Measurements from ENCODE around the gene TMEM131.

TMEM131 gene

DNA sequence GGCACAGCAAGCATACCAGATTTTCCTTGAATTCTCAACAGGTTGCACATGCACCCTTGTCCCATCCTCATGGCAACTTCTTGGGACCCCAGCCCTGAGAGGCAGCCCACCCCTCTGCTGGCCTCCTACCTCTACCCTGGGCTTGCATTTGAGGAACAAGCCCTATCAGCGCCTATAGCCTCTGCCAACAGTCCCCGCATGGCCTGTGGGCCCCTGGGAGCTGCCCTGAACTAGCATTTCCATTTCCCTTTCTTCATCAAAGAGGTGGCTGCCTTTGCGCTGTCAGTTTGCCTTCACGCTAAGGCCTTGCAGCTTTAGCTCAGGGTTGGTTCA is 287.7 kb downstream of the TMEM131 start:
- Histone ChIP-seq H3K4me2 (ENCODE audit: insufficient read depth, low read length) (no peak overlapping the region), H3K9me3 (ENCODE audit: insufficient read depth, low read length, severe bottlenecking) (no peaks in the 10 kb centered on the region), H3K36me3 (ENCODE audit: insufficient read depth, low read length) (no peaks in the 10 kb centered on the region), H4K20me1 (ENCODE audit: insufficient read depth, low read length) (no peaks in the 10 kb centered on the region), H3K4me3 (ENCODE audit: low read depth in 1 of 2, low read length in 2 of 2) (no peak overlapping the region), H3K4me1 (ENCODE audit: insufficient read depth, low read length) (peaks cover 30% of the 10 kb centered on the region), H2AFZ (ENCODE audit: low read depth, low read length) (no peak overlapping the region), H3K27me3 (ENCODE audit: insufficient read depth, low read length, poor library complexity) (no peaks in the 10 kb centered on the region), H3K9ac (ENCODE audit: low read depth, low read length) (no peak overlapping the region), H3K27ac (ENCODE audit: low read length) (no peak overlapping the region), H3K79me2 (ENCODE audit: insufficient read depth, low read length) (peaks cover 7% of the 10 kb centered on the region; the same call in 1 of the 2 replicates)
- no peak for TF ChIP-seq EZH2 (IDR thresholded peaks at IDR 0.05; ENCODE audit: borderline replicate concordance, low read depth, low read length, severe bottlenecking)
- TF ChIP-seq, protein P1, sequence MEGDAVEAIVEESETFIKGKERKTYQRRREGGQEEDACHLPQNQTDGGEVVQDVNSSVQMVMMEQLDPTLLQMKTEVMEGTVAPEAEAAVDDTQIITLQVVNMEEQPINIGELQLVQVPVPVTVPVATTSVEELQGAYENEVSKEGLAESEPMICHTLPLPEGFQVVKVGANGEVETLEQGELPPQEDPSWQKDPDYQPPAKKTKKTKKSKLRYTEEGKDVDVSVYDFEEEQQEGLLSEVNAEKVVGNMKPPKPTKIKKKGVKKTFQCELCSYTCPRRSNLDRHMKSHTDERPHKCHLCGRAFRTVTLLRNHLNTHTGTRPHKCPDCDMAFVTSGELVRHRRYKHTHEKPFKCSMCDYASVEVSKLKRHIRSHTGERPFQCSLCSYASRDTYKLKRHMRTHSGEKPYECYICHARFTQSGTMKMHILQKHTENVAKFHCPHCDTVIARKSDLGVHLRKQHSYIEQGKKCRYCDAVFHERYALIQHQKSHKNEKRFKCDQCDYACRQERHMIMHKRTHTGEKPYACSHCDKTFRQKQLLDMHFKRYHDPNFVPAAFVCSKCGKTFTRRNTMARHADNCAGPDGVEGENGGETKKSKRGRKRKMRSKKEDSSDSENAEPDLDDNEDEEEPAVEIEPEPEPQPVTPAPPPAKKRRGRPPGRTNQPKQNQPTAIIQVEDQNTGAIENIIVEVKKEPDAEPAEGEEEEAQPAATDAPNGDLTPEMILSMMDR (IDR thresholded peaks at IDR 0.05; ENCODE audit: borderline replicate concordance, extremely low read depth, low read length, poor library complexity, severe bottlenecking) = no peak
- ATAC-seq (ENCODE audit: insufficient read depth, low read depth) = no peak
- DNase-seq = no peak

DNA sequence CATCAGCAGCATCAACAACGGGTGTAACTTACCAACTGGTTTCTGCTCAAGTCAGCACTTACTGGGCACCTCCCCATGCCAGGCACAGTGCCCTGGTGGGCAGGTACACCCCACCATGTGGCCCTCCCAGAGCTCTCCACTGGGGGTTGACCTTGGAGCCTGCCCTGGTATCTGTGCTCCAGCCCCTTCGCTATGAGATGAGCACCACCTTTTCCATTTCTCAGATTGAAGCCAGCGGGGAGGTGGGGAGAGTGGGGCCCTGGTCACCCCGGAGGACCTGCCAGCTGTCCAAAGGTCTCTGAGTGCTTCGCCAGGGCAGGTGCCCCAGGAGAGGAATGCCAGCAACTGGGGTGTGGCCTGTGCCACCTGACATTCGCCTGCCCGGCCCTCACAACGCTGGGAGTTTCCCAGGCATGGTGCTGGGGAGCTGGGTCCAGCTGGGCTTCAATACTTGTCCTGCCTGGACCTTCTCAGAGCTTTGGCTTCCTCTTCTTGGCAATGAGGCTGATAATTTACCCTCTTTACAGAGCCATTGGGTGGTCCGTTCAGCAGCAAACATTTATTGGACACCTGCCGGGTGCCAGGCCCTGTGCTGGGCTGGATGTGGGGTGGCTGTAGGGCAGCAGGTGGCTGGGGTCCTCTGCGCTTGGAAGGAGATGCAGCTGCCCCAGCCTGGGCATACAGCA is 288.2 kb downstream of the TMEM131 start:
- DNase-seq = no peak
- ATAC-seq (ENCODE audit: insufficient read depth, low read depth) = no peak
- no peak overlapping the region for H3K4me3 ChIP-seq (ENCODE audit: low read depth in 1 of 2, low read length in 2 of 2)

DNA sequence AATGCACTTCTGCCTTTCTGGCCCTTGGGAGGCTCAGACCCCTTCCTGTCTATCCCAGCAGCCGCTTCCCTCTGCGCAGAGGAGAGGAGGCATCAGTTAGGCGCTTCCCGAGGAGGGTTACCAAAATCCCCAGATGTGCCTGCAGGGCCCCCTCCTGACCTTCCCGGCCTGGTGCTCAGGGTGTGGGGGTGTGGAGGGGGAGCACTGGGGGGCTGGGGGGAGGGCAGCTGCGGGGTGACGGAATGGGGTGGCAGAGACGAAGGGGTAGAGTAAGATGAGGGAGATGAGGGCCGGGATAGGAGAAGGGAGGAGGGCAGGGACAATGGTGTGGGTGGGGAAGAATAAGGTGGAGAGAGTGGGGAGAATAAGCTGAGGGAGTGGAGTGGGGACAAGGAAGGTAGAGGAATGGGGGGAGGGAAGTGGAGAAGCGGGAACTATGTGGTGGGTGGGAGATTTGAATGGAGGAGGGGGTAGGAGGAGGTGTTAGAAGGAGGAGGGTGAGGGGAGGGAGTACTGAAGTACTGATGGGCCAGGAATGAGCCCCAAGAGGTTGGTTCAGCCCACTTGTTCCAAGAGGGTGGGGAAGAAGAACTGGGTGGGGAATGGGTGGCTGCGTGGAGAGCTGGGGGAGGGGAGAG is 288.9 kb downstream of the TMEM131 start:
- Histone ChIP-seq H3K36me3 (ENCODE audit: insufficient read depth, low read length) (no peaks in the 10 kb centered on the region), H3K79me2 (ENCODE audit: insufficient read depth, low read length) (no peaks in the 10 kb centered on the region; the same call in 1 of the 2 replicates), H3K4me2 (ENCODE audit: insufficient read depth, low read length) (no peak overlapping the region), H4K20me1 (ENCODE audit: insufficient read depth, low read length) (no peaks in the 10 kb centered on the region), H3K27me3 (ENCODE audit: insufficient read depth, low read length, poor library complexity) (no peaks in the 10 kb centered on the region), H2AFZ (ENCODE audit: low read depth, low read length) (no peak overlapping the region), H3K4me1 (ENCODE audit: insufficient read depth, low read length) (peaks cover 18% of the 10 kb centered on the region), H3K9ac (ENCODE audit: low read depth, low read length) (no peak overlapping the region), H3K27ac (ENCODE audit: low read length) (no peak overlapping the region), H3K4me3 (ENCODE audit: low read depth in 1 of 2, low read length in 2 of 2) (no peak overlapping the region), H3K9me3 (ENCODE audit: insufficient read depth, low read length, severe bottlenecking) (no peaks in the 10 kb centered on the region)
- ATAC-seq (ENCODE audit: insufficient read depth, low read depth) (no peak), DNase-seq (no peak)
- TF ChIP-seq, protein P1 (IDR thresholded peaks at IDR 0.05; ENCODE audit: borderline replicate concordance, extremely low read depth, low read length, poor library complexity, severe bottlenecking) = no peak
- TF ChIP-seq EZH2 (IDR thresholded peaks at IDR 0.05; ENCODE audit: borderline replicate concordance, low read depth, low read length, severe bottlenecking) = no peak

More for the DNA sequence above, 288.2 kb downstream of the TMEM131 start:
- Histone ChIP-seq H2AFZ (ENCODE audit: low read depth, low read length) (no peak overlapping the region), H3K79me2 (ENCODE audit: insufficient read depth, low read length) (peaks cover 2% of the 10 kb centered on the region; the same call in 1 of the 2 replicates), H3K4me2 (ENCODE audit: insufficient read depth, low read length) (no peak overlapping the region), H3K36me3 (ENCODE audit: insufficient read depth, low read length) (no peaks in the 10 kb centered on the region), H3K9ac (ENCODE audit: low read depth, low read length) (no peak overlapping the region), H3K4me1 (ENCODE audit: insufficient read depth, low read length) (peaks cover 25% of the 10 kb centered on the region), H4K20me1 (ENCODE audit: insufficient read depth, low read length) (no peaks in the 10 kb centered on the region), H3K9me3 (ENCODE audit: insufficient read depth, low read length, severe bottlenecking) (no peaks in the 10 kb centered on the region), H3K27ac (ENCODE audit: low read length) (no peak overlapping the region), H3K27me3 (ENCODE audit: insufficient read depth, low read length, poor library complexity) (no peaks in the 10 kb centered on the region)
- no peak for TF ChIP-seq EZH2 (IDR thresholded peaks at IDR 0.05; ENCODE audit: borderline replicate concordance, low read depth, low read length, severe bottlenecking)
- TF ChIP-seq, protein P1 (IDR thresholded peaks at IDR 0.05; ENCODE audit: borderline replicate concordance, extremely low read depth, low read length, poor library complexity, severe bottlenecking) = no peak

Data from DND-41 (cell line).